T-helper 1 cell (primary cell): ENCODE data around the gene VCAN.

ENCODE experiments used
- DNase-seq, 5 donors: peaks; one replicate each; pipeline ENCODE4 v3.0.0-alpha.2; 2012 to 2020

The VCAN gene

GRCh38 chr5:83570916-83571315 lies 99.4 kb downstream of the VCAN start:
- no peak for DNase-seq

GRCh38 chr5:83572271-83572670 lies 100.7 kb downstream of the VCAN start:
- DNase-seq = no peak

- DNase-seq = no peak
Measured at GRCh38 chr5:83576341-83576740, 104.8 kb downstream of the VCAN start.

GRCh38 chr5:83577036-83577636 lies 105.6 kb downstream of the VCAN start:
- no peak for DNase-seq

- DNase-seq = no peak
Measured at GRCh38 chr5:83583859-83584258, 112.3 kb downstream of the VCAN start.

- DNase-seq = no peak
Measured at GRCh38 chr5:83586874-83587776, 115.6 kb downstream of the VCAN start.

- DNase-seq = no peak
Measured at GRCh38 chr5:83589786-83590185, 118.2 kb downstream of the VCAN start.

GRCh38 chr5:83590966-83591365 lies 119.4 kb downstream of the VCAN start:
- no peak for DNase-seq

- no peak for DNase-seq
Measured at GRCh38 chr5:83595217-83595616, 123.7 kb downstream of the VCAN start.

GRCh38 chr5:83608122-83608521 lies 136.6 kb downstream of the VCAN start:
- DNase-seq = no peak

GRCh38 chr5:83614841-83615240 lies 143.3 kb downstream of the VCAN start:
- DNase-seq = no peak

GRCh38 chr5:83628360-83628759 lies 156.8 kb downstream of the VCAN start:
- no peak for DNase-seq
